ENCODE results near the gene CNGB1.
"Not testable (repeated sequence)": the region's sequence is repeated elsewhere in the genome, so short reads cannot be mapped to it uniquely, and the experiment has no call there.

Gene CNGB1

DNA sequence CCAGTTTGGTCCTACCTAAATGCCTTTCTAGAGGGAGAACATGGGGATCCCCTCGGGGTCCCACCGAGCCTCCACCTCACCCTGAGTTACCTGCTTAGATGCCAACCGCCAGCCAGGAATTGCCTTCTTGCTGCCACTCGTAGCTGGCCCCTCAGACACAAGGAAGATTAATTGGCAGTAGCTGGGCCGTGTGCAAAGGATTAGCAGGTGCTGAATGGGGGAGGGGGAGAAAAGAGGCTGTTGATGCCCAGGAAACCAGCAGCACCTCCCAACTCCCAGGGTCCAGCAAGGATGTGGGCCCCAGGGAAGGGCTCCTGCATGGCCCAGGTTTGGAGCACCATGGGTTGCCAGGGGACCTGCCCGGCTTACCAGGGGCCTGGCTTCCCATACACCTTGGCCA lies at the start of gene CNGB1:
Gene CNGB1 (minus strand): TSS at position 159 of the 400 bp plus-strand sequence. CDS start 3,842 bp downstream, outside the sequence.
- H3K4me3 Mint-ChIP-seq, result no peak within 1 kb of the TSS
- no peak within 1 kb of the TSS for H3K27ac Mint-ChIP-seq

DNA sequence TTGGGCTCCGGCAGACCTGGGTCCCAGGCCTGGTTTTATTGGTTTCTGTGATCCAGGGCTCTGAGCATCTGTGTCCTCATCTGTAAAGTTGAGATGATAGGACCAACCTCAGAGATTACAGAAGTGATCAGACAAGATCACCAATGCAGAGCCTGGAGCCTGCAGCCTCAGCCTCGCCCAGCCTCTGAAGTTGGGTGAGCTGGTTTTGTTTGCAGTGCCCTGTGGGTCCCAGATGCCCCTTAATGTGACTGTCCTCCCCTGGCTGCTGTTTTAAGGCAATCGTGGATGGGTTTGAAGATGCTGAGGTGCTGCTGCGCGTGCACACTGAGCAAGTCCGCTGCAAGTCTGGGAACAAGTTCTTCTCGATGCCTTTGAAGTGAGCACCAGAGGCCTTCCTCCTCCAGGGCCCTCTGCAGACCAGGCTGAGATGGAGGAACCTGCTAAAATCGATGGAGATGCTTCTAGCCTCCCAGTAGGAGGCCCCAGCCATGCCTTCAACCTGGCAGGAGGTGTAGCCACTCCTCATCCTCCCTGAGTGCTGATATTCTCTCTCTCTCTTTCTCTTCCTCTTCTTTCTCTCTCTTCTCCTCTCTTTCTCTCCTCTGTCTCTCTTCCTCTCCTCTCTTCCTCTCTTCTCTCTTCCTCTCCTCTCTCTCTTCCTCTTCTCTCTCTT lies 49.1 kb upstream of the CNGB1 start:
- no peak overlapping the region for H3K27ac Mint-ChIP-seq
- DNase-seq, result no peak
- H3K9me3 Mint-ChIP-seq, result no peaks in the 10 kb centered on the region
- no peak overlapping the region for H3K4me3 Mint-ChIP-seq
- no peak for ATAC-seq
- no peaks in the 10 kb centered on the region for H3K36me3 Mint-ChIP-seq (ENCODE audit: low read depth)
- peaks cover 13% of the 10 kb centered on the region for H3K4me1 Mint-ChIP-seq
- H3K27me3 Mint-ChIP-seq, result peaks cover 4% of the 10 kb centered on the region

More for the DNA sequence above, at the start of gene CNGB1:
- DNase-seq (no peak), ATAC-seq (no peak)
- Mint-ChIP-seq H3K4me1 (no peaks in the 10 kb centered on the region), H3K27me3 (no peaks in the 10 kb centered on the region), H3K9me3 (no peaks in the 10 kb centered on the region), H3K36me3 (ENCODE audit: low read depth) (no peaks in the 10 kb centered on the region)

DNA sequence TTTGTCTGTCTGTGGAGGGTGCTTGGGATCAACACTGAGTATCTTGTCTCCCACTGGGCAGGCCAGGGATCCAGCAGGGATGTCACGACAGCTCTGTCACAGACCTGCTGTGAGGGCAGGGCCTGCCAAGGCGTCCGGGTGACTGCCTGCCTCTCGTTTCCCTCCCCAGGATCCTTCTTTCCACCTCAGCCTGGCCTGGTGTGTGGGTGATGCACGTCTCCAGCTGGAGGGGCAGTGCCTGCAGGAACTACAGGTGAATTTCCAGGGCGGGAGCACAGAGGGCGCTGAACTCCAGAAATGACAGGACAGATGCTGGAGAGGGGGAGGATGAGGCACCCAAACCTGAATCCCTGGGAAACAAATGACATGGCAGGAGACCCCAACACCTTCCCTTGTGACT lies 47.9 kb upstream of the CNGB1 start:
- ATAC-seq, result no peak
- DNase-seq, result no peak
- H3K27ac Mint-ChIP-seq, result no peak overlapping the region
- H3K36me3 Mint-ChIP-seq (ENCODE audit: low read depth), result no peaks in the 10 kb centered on the region
- H3K27me3 Mint-ChIP-seq, result no peaks in the 10 kb centered on the region
- H3K4me1 Mint-ChIP-seq, result peaks cover 7% of the 10 kb centered on the region
- H3K9me3 Mint-ChIP-seq, result no peaks in the 10 kb centered on the region
- no peak overlapping the region for H3K4me3 Mint-ChIP-seq

DNA sequence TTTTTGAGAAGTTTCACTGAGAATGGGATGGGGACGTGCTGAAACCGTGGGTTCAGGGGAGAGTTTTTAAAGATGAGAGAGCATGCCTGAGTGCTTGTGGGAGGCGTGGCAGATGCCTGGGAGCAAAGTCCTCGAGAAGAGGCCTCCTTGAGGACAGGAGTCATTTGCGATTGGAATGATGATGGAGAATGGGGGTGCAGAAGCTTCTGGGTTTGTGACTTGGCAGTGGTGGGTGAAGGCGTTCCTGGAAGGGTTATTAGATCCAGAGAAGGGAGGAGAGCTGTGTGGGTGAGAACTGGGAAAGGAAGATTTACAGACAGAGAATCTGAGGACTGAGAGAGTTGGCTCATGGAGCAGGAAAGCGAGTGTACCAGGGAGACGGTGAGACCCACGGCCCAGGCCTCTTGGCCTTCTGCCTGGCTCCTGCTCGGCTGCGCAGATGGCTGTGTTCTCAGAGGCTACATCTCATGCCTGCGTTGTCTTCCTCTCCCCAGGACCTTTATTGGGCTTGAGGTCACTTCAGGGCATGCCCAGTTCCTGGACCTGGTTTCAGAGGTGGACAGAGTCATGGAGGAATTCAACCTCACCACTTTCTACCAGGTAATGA lies 46.0 kb upstream of the CNGB1 start:
- no peak overlapping the region for H3K4me3 Mint-ChIP-seq
- ATAC-seq, result no peak

DNA sequence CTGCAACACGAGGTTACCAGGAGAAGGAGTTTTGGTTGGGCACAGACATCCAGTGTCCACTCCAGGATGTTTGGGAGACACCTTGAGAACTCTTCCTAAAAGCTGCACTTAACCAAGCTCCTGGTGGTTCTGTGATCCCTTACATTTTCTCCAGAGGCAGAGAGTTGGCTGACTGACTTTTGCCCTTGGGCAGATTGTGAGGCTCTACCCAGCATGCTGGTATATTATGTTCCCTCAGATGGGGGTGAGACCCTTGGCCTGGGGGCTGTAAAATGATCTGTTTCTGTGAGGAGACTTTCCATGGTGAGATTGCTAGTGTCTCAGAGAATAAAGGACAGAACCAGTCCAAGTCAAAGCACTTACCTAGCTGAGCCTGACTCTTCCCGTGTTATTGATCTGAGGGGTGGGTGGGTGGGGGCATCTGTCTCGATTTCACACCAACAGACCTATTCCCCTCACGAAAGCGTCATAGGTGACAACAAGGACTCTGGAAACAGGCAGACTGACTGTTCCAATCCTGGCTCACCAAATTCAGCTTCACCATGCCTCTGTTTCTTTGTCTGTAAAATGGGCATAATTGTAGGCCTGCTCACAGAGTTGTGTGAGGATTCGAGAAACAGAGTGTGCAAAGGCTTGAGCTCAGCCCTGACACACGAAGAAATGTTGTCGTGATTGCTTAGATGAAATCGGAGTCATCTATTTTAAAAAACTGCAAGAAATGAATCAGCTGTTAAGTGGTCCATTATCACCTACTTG lies 42.5 kb upstream of the CNGB1 start:
- H3K9me3 Mint-ChIP-seq, result no peaks in the 10 kb centered on the region
- DNase-seq (no peak), ATAC-seq (no peak)
- no peak overlapping the region for H3K27ac Mint-ChIP-seq
- H3K4me3 Mint-ChIP-seq, result no peak overlapping the region
- H3K27me3 Mint-ChIP-seq, result no peaks in the 10 kb centered on the region
- H3K36me3 Mint-ChIP-seq (ENCODE audit: low read depth), result peaks cover 14% of the 10 kb centered on the region
- no peaks in the 10 kb centered on the region for H3K4me1 Mint-ChIP-seq

More for the DNA sequence above, 46.0 kb upstream of the CNGB1 start:
- H3K4me1 Mint-ChIP-seq, result peaks cover 7% of the 10 kb centered on the region
- no peaks in the 10 kb centered on the region for H3K36me3 Mint-ChIP-seq (ENCODE audit: low read depth)
- DNase-seq, result no peak
- no peak overlapping the region for H3K27ac Mint-ChIP-seq
- no peaks in the 10 kb centered on the region for H3K9me3 Mint-ChIP-seq
- no peaks in the 10 kb centered on the region for H3K27me3 Mint-ChIP-seq

DNA sequence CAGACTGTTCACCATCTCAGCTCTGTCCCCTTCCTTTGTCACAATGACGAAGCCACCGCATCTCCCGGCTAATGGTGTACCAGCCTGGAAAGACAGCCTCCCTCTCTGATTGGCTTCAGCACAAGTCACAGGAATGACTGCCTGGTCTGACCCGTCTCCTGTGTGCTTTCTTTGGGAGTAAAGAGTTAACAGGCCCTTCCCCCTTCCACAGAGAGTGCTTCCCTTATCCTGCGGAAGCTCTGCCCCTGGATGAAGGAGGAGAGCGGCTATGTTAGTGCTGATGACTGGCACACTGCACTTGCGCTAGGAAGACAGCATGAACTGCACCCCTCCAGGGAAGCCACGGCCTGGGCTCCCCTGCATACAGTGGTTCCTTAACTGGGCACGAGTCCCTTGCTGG lies 41.6 kb upstream of the CNGB1 start:
- no peaks in the 10 kb centered on the region for H3K9me3 Mint-ChIP-seq
- ATAC-seq, result no peak
- DNase-seq, result no peak
- H3K36me3 Mint-ChIP-seq (ENCODE audit: low read depth), result peaks cover 16% of the 10 kb centered on the region
- H3K27me3 Mint-ChIP-seq, result no peaks in the 10 kb centered on the region
- H3K4me1 Mint-ChIP-seq, result no peaks in the 10 kb centered on the region
- H3K4me3 Mint-ChIP-seq, result no peak overlapping the region
- no peak overlapping the region for H3K27ac Mint-ChIP-seq

DNA sequence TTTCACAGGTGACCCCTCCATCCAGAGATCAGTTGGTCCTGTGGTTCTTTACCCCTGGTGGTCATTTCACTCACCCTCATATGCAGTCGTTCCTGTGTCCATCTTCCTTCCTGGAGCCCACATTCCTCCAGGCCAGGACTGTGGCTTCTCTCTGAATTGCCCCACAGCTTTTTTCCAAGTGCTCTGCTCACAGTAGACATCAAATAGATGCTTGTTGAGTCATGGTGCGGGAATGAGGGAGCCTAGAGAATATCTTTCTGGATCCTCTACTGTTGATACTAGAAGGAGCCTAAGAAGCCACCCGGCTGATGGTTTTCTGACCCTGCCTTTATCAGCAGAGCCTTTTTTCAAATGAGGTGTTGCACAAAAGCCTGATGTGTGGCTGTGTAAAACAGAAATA lies 40.7 kb upstream of the CNGB1 start:
- no peak for ATAC-seq

DNA sequence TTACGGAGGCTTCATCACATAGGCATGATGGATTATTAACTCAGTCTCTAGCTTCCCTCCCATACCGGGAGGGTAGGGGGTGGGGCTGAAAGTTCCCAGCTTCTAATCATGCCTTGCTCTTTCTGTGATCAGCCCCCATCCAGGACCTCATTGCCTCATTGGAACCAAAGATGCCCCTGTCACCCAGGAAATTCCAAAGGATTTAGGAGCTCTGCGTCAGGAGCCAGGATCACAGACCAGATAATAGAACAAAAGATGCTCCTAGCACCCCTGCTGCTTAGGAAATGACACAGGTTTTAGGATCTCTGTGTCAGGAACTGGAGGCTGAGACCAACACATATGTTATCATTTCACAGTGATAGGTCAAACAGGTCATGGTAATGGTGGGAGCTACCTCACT lies 40.0 kb upstream of the CNGB1 start:
- H3K27ac Mint-ChIP-seq, result no peak overlapping the region
- H3K9me3 Mint-ChIP-seq, result no peaks in the 10 kb centered on the region
- ATAC-seq (no peak), DNase-seq (no peak)
- no peaks in the 10 kb centered on the region for H3K27me3 Mint-ChIP-seq
- H3K4me3 Mint-ChIP-seq, result no peak overlapping the region
- no peaks in the 10 kb centered on the region for H3K4me1 Mint-ChIP-seq
- H3K36me3 Mint-ChIP-seq (ENCODE audit: low read depth), result peaks cover 27% of the 10 kb centered on the region

More for the DNA sequence above, 40.7 kb upstream of the CNGB1 start:
- Mint-ChIP-seq H3K4me3 (no peak overlapping the region), H3K36me3 (ENCODE audit: low read depth) (peaks cover 21% of the 10 kb centered on the region), H3K9me3 (no peaks in the 10 kb centered on the region), H3K27me3 (no peaks in the 10 kb centered on the region), H3K27ac (no peak overlapping the region), H3K4me1 (no peaks in the 10 kb centered on the region)
- no peak for DNase-seq

DNA sequence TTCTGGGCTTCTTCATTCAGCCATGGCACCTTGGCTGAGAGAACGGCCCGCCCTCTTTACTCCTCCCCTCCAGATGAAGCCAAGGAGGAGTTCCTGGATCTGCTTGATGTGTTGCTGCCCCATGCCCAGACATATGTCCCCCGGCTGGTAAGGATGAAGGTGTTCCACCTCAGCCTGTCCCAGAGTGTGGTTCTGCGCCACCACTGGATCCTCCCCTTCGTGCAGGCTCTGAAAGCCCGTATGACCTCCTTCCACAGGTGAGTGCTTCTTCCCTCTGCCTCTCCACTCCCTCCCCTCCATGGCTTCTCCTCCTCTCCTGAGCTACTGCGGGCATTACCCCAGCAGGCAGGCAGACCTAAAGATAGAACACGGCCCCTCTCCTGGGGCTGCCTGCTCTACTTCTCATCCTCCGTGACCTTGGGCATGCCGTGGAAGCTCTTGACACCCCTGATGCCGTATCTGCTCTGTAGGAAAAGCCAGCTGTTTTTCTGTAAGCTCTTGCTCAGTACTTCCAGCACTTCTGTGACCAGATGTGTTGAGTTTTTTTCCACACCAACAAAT lies 39.0 kb upstream of the CNGB1 start:
- ATAC-seq (no peak), DNase-seq (no peak)
- Mint-ChIP-seq H3K4me1 (peaks cover under 1% of the 10 kb centered on the region), H3K27ac (no peak overlapping the region), H3K27me3 (no peaks in the 10 kb centered on the region), H3K4me3 (no peak overlapping the region), H3K36me3 (ENCODE audit: low read depth) (peaks cover 28% of the 10 kb centered on the region), H3K9me3 (no peaks in the 10 kb centered on the region)

DNA sequence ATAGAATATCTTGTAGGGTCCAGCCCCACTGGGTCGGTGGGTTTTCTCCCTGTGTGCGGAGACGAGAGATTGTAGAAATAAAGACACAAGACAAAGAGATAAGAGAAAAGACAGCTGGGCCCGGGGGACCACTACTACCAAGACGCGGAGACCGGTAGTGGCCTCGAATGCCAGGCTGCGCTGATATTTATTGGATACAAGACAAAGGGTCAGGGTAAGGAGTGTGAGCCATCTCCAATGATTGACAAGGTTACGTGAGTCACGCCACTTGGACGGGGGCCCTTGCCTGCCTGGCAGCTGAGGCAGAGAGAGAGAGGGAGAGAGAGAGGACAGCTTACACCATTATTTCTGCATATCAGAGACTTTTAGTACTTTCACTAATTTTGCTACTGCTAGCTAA lies 33.8 kb upstream of the CNGB1 start:
- not testable (repeated sequence) for DNase-seq, H3K27ac Mint-ChIP-seq, H3K4me3 Mint-ChIP-seq, H3K27me3 Mint-ChIP-seq, H3K9me3 Mint-ChIP-seq, ATAC-seq
- peaks cover 35% of the 10 kb centered on the region for H3K36me3 Mint-ChIP-seq (ENCODE audit: low read depth)
- peaks cover 24% of the 10 kb centered on the region for H3K4me1 Mint-ChIP-seq

DNA sequence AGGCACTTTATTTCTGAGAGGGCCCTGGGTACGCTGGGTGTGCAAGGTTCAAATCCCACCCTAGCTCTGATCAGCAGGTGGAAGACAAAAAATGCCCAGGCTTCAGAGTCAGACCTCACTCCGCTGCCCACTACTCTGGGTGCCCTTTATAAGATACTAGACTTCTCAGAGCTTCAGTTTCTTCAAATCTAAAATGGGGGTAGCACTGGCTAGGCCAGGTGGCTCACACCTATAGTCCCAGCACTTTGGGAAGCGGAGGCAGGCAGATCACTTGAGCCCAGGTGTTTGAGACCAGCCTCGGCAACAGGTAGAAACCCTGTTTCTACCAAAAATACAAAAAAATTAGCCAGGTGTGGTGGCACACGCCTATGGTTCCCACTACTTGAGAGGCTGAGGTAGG lies 32.0 kb upstream of the CNGB1 start:
- peaks cover 33% of the 10 kb centered on the region for H3K36me3 Mint-ChIP-seq (ENCODE audit: low read depth)
- H3K4me1 Mint-ChIP-seq, result peaks cover 41% of the 10 kb centered on the region
- H3K27me3 Mint-ChIP-seq, result no peaks in the 10 kb centered on the region
- no peak for DNase-seq
- no peaks in the 10 kb centered on the region for H3K9me3 Mint-ChIP-seq
- peak overlapping the region; percentile 90 for H3K4me3 Mint-ChIP-seq
- H3K27ac Mint-ChIP-seq, result no peak overlapping the region
- no peak for ATAC-seq

DNA sequence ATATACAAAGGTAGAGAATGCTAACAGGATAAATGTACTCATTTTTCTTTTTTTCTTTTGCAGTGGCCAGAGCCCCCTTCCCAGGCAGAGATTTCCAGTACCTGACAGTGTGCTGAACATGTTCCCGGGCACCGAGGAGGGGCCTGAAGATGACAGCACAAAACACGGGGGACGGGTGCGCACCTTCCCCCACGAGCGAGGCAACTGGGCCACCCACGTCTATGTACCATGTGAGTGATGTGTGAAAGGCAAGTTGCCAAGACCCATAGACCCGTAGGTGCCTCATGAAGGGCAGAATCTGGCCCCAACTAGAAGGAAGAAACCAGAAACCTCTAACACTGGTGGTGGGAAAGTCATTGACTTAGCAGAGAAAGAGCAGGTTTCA lies 31.5 kb upstream of the CNGB1 start:
- peaks cover 34% of the 10 kb centered on the region for H3K36me3 Mint-ChIP-seq (ENCODE audit: low read depth)
- peaks cover 46% of the 10 kb centered on the region for H3K4me1 Mint-ChIP-seq
- no peak overlapping the region for H3K27ac Mint-ChIP-seq
- no peaks in the 10 kb centered on the region for H3K27me3 Mint-ChIP-seq
- H3K9me3 Mint-ChIP-seq, result no peaks in the 10 kb centered on the region
- DNase-seq (no peak), ATAC-seq (no peak)
- H3K4me3 Mint-ChIP-seq, result peak overlapping the region; percentile 90

DNA sequence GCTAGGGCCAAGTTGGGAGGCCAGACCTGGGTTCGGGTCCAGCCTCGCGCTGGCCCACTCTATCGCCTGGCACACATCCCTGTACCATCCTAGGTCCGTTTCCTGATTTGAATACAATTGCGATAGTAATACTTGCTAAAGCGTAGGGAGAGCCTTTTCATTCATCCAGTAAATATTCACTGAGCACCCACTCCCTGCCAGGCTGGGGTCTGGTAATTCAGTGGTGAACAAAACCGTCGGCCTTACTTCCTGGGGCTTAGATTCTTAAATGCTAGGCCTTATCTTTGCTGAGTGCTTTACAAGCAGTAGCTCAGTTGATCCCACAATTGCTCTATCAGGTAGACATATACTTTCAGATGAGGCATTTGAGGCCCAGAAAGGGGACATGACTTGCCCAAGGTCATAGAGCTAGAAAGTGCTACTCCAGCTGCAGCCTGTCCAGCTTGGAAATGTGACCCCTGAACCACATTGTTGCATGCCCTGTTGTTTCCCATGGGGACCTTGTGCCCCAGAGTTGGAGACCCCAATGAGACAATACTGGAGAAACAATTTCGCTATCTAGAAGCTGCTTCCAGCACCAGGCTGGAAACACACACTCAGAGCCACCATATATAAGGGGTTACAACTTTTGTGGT lies 31.0 kb upstream of the CNGB1 start:
- H3K4me1 Mint-ChIP-seq, result peaks cover 49% of the 10 kb centered on the region
- no peaks in the 10 kb centered on the region for H3K9me3 Mint-ChIP-seq
- ATAC-seq (no peak), DNase-seq (no peak)
- peak overlapping the region; percentile 90 for H3K27ac Mint-ChIP-seq
- peaks cover 34% of the 10 kb centered on the region for H3K36me3 Mint-ChIP-seq (ENCODE audit: low read depth)
- H3K27me3 Mint-ChIP-seq, result no peaks in the 10 kb centered on the region
- peak overlapping the region; percentile 90 for H3K4me3 Mint-ChIP-seq
